Gastroesophageal sphincter (tissue), 4 donors: ENCODE measurements around the gene PSMB7. TPM values are rescaled to one million over a fixed set of nuclear protein-coding genes. Genes with fewer than 3 reads are reported as not detected.
A peak's percentile ranks its signal among the peaks of the same experiment; 100 is the strongest.

Experiments used
- ATAC-seq: fragments of 150-250 bp; one replicate; pipeline ENCODE4 v1.9.1; 2016; ENCODE audit warnings: mild to moderate bottlenecking, moderate library complexity
- H3K27ac ChIP-seq, 4 donors: fragments of 200-600 bp; sonication (generic) in 3 of 4; 1 replicate in 3 of 4; 2 replicates in 1 of 4; pipeline ENCODE4 v1.5.1; 2016 to 2019
- H3K27me3 ChIP-seq: fragments of 200-600 bp; sonication (generic); one replicate; pipeline ENCODE4 v1.5.1; 2019
- H3K36me3 ChIP-seq, 2 donors: fragments of 200-600 bp; sonication (generic); one replicate each; pipeline ENCODE4 v1.5.1; 2019; ENCODE audit warnings: control low read depth in 1 of 2
- H3K4me1 ChIP-seq, 3 donors: fragments of 200-600 bp; sonication (generic); 1 replicate in 2 of 3; 2 replicates in 1 of 3; pipeline ENCODE4 v1.5.1; 2016 to 2019; ENCODE audit warnings: control low read depth in 2 of 3
- H3K4me3 ChIP-seq, 2 donors: fragments of 200-600 bp; sonication (generic); one replicate each; pipeline ENCODE4 v1.5.1; 2019; ENCODE audit warnings: mild to moderate bottlenecking in 1 of 2, moderate library complexity in 1 of 2
- H3K9me3 ChIP-seq, 3 donors: fragments of 200-600 bp; sonication (generic); one replicate each; pipeline ENCODE4 v1.5.1; 2017 to 2019; ENCODE audit warnings: control low read depth in 2 of 3
- CTCF ChIP-seq, 4 experiments: fragments of 200-600 bp in 2 of 4; fragments of 450-650 bp in 2 of 4; sonication (generic) in 1 of 4; IDR thresholded peaks; one replicate each; pipeline ENCODE4 v1.5.1; 2017 to 2019; ENCODE audit warnings: antibody characterized with exemption in 4 of 4, mild to moderate bottlenecking in 2 of 4, moderate library complexity in 2 of 4
- EP300 ChIP-seq: sonication (generic); formaldehyde crosslinking; IDR thresholded peaks from one replicate; pipeline ENCODE4 v1.6.1; 2017; ENCODE audit warnings: antibody characterized with exemption, mild to moderate bottlenecking
- POLR2A ChIP-seq, 2 donors: fragments of 450-650 bp; IDR thresholded peaks; one replicate each; pipeline ENCODE4 v1.6.1; 2017; ENCODE audit warnings: antibody characterized with exemption in 2 of 2, mild to moderate bottlenecking in 2 of 2, moderate library complexity in 1 of 2
- POLR2AphosphoS5 ChIP-seq: sonication (generic); formaldehyde crosslinking; IDR thresholded peaks from one replicate; pipeline ENCODE4 v1.6.1; 2017; ENCODE audit warnings: antibody characterized with exemption
- WGBS, 2 donors: methylation state at CpG; one replicate each; pipeline ENCODE4 v1.1.5; 2018; ENCODE audit warnings: low coverage in 1 of 2; 5-methylcytosine and 5-hydroxymethylcytosine counted together
- total RNA-seq, 4 donors: library from RNA; depleted of rRNA; stranded (reverse); fragments of >200 nt; gene quantifications; one replicate each; pipeline ENCODE4 v1.1.0, GENCODE V29; 2016

The PSMB7 gene
- total RNA-seq, 4 donors from 2014 or later, result 116 to 152 (median 144) TPM

DNA sequence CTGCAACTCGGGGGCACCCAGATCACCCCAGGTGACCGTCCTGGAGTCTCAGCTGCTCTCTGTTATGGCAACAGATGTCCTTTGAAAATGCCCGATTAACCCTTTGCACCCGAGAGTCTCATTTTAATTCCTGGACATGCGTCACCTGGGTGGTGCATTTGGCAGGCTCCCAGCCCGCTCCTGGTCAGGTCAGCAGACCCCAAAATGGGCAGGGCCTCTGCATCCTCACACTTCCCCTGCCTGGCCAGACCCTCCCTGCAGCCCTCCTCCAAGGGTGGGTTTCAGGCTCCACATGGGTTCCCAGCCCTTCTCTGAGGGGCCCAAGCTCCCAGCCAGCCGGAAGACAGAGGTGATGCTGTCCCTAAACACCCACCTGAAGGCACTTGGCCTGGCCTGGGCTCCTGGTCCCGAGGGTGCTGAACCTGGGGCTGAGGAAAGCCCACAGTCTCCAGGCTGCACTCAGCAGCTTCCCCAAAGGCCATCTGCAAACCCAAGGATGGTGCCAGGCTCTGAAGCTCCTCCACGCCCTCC, 69.4 kb downstream of the PSMB7 start:
- peaks cover 0 to 23% (median 11%) of the 10 kb centered on the region in 3 donors for H3K4me1 ChIP-seq
- no peaks in the 10 kb centered on the region for H3K9me3 ChIP-seq
- H3K27me3 ChIP-seq, result no peaks in the 10 kb centered on the region
- TF ChIP-seq EP300 (no peak), POLR2AphosphoS5 (no peak), CTCF (IDR thresholded peaks at IDR 0.05) (no peak), POLR2A (IDR thresholded peaks at IDR 0.05) (no peak)
- H3K4me3 ChIP-seq, result no peak overlapping the region
- ATAC-seq, result no peak
- WGBS, 2 donors, result 60 to 100% methylated on average over 1 to 2 of the region's 9 CpGs
- H3K27ac ChIP-seq, result no peak overlapping the region
- H3K36me3 ChIP-seq, result peaks cover 0 to 84% of the 10 kb centered on the region in 2 donors

- Histone ChIP-seq H3K27ac (no peak overlapping the region), H3K9me3 (no peaks in the 10 kb centered on the region), H3K4me1 (peaks cover 0 to 23% (median 11%) of the 10 kb centered on the region in 3 donors), H3K36me3 (peaks cover 0 to 84% of the 10 kb centered on the region in 2 donors), H3K27me3 (no peaks in the 10 kb centered on the region), H3K4me3 (no peak overlapping the region)
- ATAC-seq, result no peak
- no peak for TF ChIP-seq EP300
- TF ChIP-seq CTCF (IDR thresholded peaks at IDR 0.05), result no peak
- no peak for TF ChIP-seq POLR2AphosphoS5
- no peak for TF ChIP-seq POLR2A (IDR thresholded peaks at IDR 0.05)
- WGBS, 2 donors, result 100% methylated on average over 2 of the region's 14 CpGs
Measured at GRCh38 chr9:124345063-124345462, 70.2 kb downstream of the PSMB7 start.

DNA sequence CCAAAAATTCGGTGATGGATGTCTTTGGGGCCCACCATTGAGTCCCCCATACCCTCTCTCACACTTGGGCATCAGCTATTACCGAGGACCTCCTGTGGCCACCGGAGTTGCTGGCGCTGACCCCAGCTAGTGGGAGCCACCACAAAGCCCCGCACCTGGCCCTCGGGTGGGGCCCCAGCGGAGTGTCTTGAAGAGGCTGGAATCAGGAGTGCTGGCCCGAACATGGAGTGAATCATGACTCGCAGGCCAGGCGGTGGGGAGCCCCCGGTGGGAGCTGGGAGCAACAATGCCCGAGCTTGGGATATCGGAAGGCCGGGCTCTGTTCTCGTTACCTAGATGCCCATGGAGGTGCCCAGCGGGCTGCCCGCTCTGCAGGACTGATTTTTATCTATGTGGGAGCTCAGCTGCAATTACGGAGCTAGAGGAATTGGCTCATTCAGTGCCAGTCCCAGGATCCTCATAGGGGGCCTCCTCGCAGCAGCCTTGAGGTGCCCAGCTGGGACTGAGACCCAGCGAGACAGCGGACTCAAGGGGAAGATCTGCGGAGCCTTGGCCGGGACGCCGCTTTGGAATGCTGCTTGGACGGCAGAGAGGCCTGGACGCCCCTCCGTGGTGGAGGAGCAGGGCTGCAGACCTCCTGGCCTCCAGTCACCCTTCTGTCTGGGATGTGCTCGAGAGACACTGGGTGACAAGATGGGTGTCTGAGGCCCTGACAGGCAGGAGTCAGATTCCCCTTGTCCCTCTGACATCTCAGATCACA, 70.8 kb downstream of the PSMB7 start:
- H3K9me3 ChIP-seq, result no peaks in the 10 kb centered on the region
- WGBS, 2 donors, result 100% methylated on average over 1 of the region's 29 CpGs
- H3K27ac ChIP-seq, result no peak overlapping the region
- peaks cover 0 to 23% (median 11%) of the 10 kb centered on the region in 3 donors for H3K4me1 ChIP-seq
- H3K4me3 ChIP-seq, result no peak overlapping the region
- TF ChIP-seq POLR2A (IDR thresholded peaks at IDR 0.05) (no peak), EP300 (no peak), CTCF (IDR thresholded peaks at IDR 0.05) (no peak), POLR2AphosphoS5 (no peak)
- peaks cover 0 to 84% of the 10 kb centered on the region in 2 donors for H3K36me3 ChIP-seq
- no peak for ATAC-seq
- no peaks in the 10 kb centered on the region for H3K27me3 ChIP-seq

GRCh38 chr9:124343533-124344290, 71.5 kb downstream of the PSMB7 start:
- H3K4me3 ChIP-seq, result peak overlapping the region in 1 of 2 donors; percentile 28
- no CpG with 5 or more reads among the region's 23 CpGs for WGBS, 2 donors
- peaks cover 0 to 23% (median 11%) of the 10 kb centered on the region in 3 donors for H3K4me1 ChIP-seq
- no peaks in the 10 kb centered on the region for H3K27me3 ChIP-seq
- ATAC-seq, result no peak
- TF ChIP-seq POLR2AphosphoS5, result no peak
- TF ChIP-seq POLR2A (IDR thresholded peaks at IDR 0.05), result no peak
- no peak for TF ChIP-seq CTCF (IDR thresholded peaks at IDR 0.05)
- no peak for TF ChIP-seq EP300
- H3K36me3 ChIP-seq, result peaks cover 0 to 81% of the 10 kb centered on the region in 2 donors
- no peaks in the 10 kb centered on the region for H3K9me3 ChIP-seq
- peak overlapping the region in 3 of 4 donors; percentile 69 to 73 (median 72) for H3K27ac ChIP-seq
